ENCODE data around the gene MYO1G.
A peak's percentile ranks its signal among the peaks of the same experiment; 100 is the strongest.

The MYO1G gene

GRCh38 chr7:44987457-44987856, 8.6 kb upstream of the MYO1G start:
- no peak for TF ChIP-seq CTCF (IDR thresholded peaks at IDR 0.05)
- TF ChIP-seq ZFX (IDR thresholded peaks at IDR 0.05; ENCODE audit: borderline replicate concordance) = no peak
- H3K27ac ChIP-seq = peak overlapping the region; percentile 87

- TF ChIP-seq CTCF (IDR thresholded peaks at IDR 0.05) (no peak), ZFX (IDR thresholded peaks at IDR 0.05; ENCODE audit: borderline replicate concordance) (no peak)
- peak overlapping the region; percentile 87 for H3K27ac ChIP-seq
Measured at GRCh38 chr7:44986218-44987053, 7.6 kb upstream of the MYO1G start.

- peak overlapping the region; percentile 87 for H3K27ac ChIP-seq
- TF ChIP-seq CTCF (IDR thresholded peaks at IDR 0.05) (no peak), ZFX (IDR thresholded peaks at IDR 0.05; ENCODE audit: borderline replicate concordance) (no peak)
Measured at GRCh38 chr7:44985900-44986217, 7.0 kb upstream of the MYO1G start.

GRCh38 chr7:44985033-44985695, 6.3 kb upstream of the MYO1G start:
- H3K27ac ChIP-seq = peak overlapping the region; percentile 87
- no peak for TF ChIP-seq CTCF (IDR thresholded peaks at IDR 0.05)
- TF ChIP-seq ZFX (IDR thresholded peaks at IDR 0.05; ENCODE audit: borderline replicate concordance) = no peak

- peak overlapping the region; percentile 87 for H3K27ac ChIP-seq
- TF ChIP-seq ZFX (IDR thresholded peaks at IDR 0.05; ENCODE audit: borderline replicate concordance) (no peak), CTCF (IDR thresholded peaks at IDR 0.05) (no peak)
Measured at GRCh38 chr7:44984478-44984758, 5.6 kb upstream of the MYO1G start.

GRCh38 chr7:44983742-44984477, 5.1 kb upstream of the MYO1G start:
- TF ChIP-seq CTCF (IDR thresholded peaks at IDR 0.05) = no peak
- TF ChIP-seq ZFX (IDR thresholded peaks at IDR 0.05; ENCODE audit: borderline replicate concordance) = no peak
- H3K27ac ChIP-seq = peak overlapping the region; percentile 87

- TF ChIP-seq ZFX (IDR thresholded peaks at IDR 0.05; ENCODE audit: borderline replicate concordance) = no peak
- TF ChIP-seq CTCF (IDR thresholded peaks at IDR 0.05) = no peak
- peak overlapping the region; percentile 32; the same call in 1 of the 2 replicates for H3K27ac ChIP-seq
Measured at GRCh38 chr7:44982970-44983369, 4.2 kb upstream of the MYO1G start.

Measured in 22Rv1 (cell line).